MM.1S (cell line): ENCODE results near the gene FOXO1.

Experiments
- DNase-seq: peaks from one replicate; pipeline ENCODE4 v3.0.0-alpha.2; 2015
- H2AFZ ChIP-seq: fragments of 300-600 bp; sonication (generic); 2 replicates; pipeline ENCODE4 v1.6.0; 2016; ENCODE audit warnings: antibody characterized with exemption, low read length
- H3F3A ChIP-seq: fragments of 300-600 bp; sonication (generic); 2 replicates; pipeline ENCODE4 v1.6.1; 2016; ENCODE audit warnings: mild to moderate bottlenecking, antibody characterized with exemption, low read length, moderate library complexity, mixed read lengths; ENCODE audit not compliant: insufficient read depth
- H3K27ac ChIP-seq: fragments of 300-600 bp; sonication (generic); 2 replicates; pipeline ENCODE4 v1.5.1; 2016; ENCODE audit warnings: mild to moderate bottlenecking, low read length
- H3K27me3 ChIP-seq: fragments of 300-600 bp; sonication (generic); replicated peaks from 2 replicates; pipeline ENCODE4 v1.6.0; 2016; ENCODE audit warnings: low read length; ENCODE audit not compliant: insufficient read depth
- H3K36me3 ChIP-seq: fragments of 300-600 bp; sonication (generic); replicated peaks from 2 replicates; pipeline ENCODE4 v1.6.1; 2016; ENCODE audit warnings: mild to moderate bottlenecking, low read length, mixed read lengths; ENCODE audit not compliant: insufficient read depth
- H3K4me1 ChIP-seq: fragments of 300-600 bp; sonication (generic); 2 replicates; pipeline ENCODE4 v1.6.1; 2016; ENCODE audit warnings: low read length, mixed read lengths
- H3K4me2 ChIP-seq: fragments of 300-600 bp; sonication (generic); 2 replicates; pipeline ENCODE4 v1.6.0; 2016; ENCODE audit warnings: low read depth, low read length
- H3K4me3 ChIP-seq: fragments of 300-600 bp; sonication (generic); 2 replicates; pipeline ENCODE4 v1.5.1; 2016; ENCODE audit warnings: low read length, mixed read lengths
- H3K79me2 ChIP-seq: fragments of 300-600 bp; sonication (generic); 2 replicates; pipeline ENCODE4 v1.6.1; 2016; ENCODE audit warnings: mixed run types, low read length, mixed read lengths
- H3K9ac ChIP-seq: fragments of 300-600 bp; sonication (generic); 2 replicates; pipeline ENCODE4 v1.6.1; 2016; ENCODE audit warnings: low read length, mixed read lengths
- H3K9me2 ChIP-seq: fragments of 300-600 bp; sonication (generic); replicated peaks from 2 replicates; pipeline ENCODE4 v1.6.1; 2016; ENCODE audit warnings: mild to moderate bottlenecking, low read length, mixed read lengths; ENCODE audit not compliant: insufficient read depth
- H3K9me3 ChIP-seq: fragments of 300-600 bp; sonication (generic); replicated peaks from 2 replicates; pipeline ENCODE4 v1.6.1; 2016; ENCODE audit warnings: mild to moderate bottlenecking, low read length, mixed read lengths; ENCODE audit not compliant: insufficient read depth
- H4K20me1 ChIP-seq: fragments of 300-600 bp; sonication (generic); 2 replicates; pipeline ENCODE4 v1.6.1; 2016; ENCODE audit warnings: mild to moderate bottlenecking, low read length, moderate library complexity, mixed read lengths; ENCODE audit not compliant: insufficient read depth
- EZH2 ChIP-seq: fragments of 300-600 bp; sonication (generic); optimal IDR thresholded peaks from 2 replicates; pipeline ENCODE3; 2017; ENCODE audit warnings: low read depth, mild to moderate bottlenecking, antibody characterized with exemption, low read length, mixed read lengths
- EZH2phosphoT487 ChIP-seq: fragments of 300-600 bp; sonication (generic); IDR thresholded peaks from 2 replicates; pipeline ENCODE4 v1.6.1; 2018; ENCODE audit warnings: antibody characterized with exemption, low read length
- TF ChIP-seq, protein P1 (sequence below): fragments of 300-600 bp; sonication (generic); IDR thresholded peaks from 2 replicates; pipeline ENCODE4 v1.5.1; 2016; ENCODE audit warnings: antibody characterized with exemption, low read length, mixed read lengths

FOXO1 gene

GRCh38 chr13:40637643-40638042 lies 28.8 kb downstream of the FOXO1 start:
- Histone ChIP-seq H3K36me3 (no peaks in the 10 kb centered on the region), H3K4me3 (no peak overlapping the region), H3F3A (no peaks in the 10 kb centered on the region), H3K27ac (no peak overlapping the region), H3K79me2 (peaks cover 24% of the 10 kb centered on the region), H3K27me3 (no peaks in the 10 kb centered on the region), H3K9me3 (no peaks in the 10 kb centered on the region), H3K9me2 (no peaks in the 10 kb centered on the region), H3K9ac (no peak overlapping the region), H3K4me1 (no peaks in the 10 kb centered on the region), H2AFZ (no peak overlapping the region), H4K20me1 (no peaks in the 10 kb centered on the region), H3K4me2 (no peak overlapping the region)
- DNase-seq: no peak
- no peak for TF ChIP-seq EZH2

- H3K4me1 ChIP-seq: no peaks in the 10 kb centered on the region
- no peaks in the 10 kb centered on the region for H3K9me3 ChIP-seq
- H2AFZ ChIP-seq: no peak overlapping the region
- H3K27ac ChIP-seq: no peak overlapping the region
- no peaks in the 10 kb centered on the region for H3K36me3 ChIP-seq
- H3K4me2 ChIP-seq: no peak overlapping the region
- H3F3A ChIP-seq: no peaks in the 10 kb centered on the region; the same call in 1 of the 2 replicates
- H4K20me1 ChIP-seq: no peaks in the 10 kb centered on the region
- no peak for DNase-seq
- H3K9me2 ChIP-seq: no peaks in the 10 kb centered on the region
- H3K9ac ChIP-seq: no peak overlapping the region
- H3K79me2 ChIP-seq: peaks cover 23% of the 10 kb centered on the region
- no peak for TF ChIP-seq EZH2
- TF ChIP-seq, protein P1, sequence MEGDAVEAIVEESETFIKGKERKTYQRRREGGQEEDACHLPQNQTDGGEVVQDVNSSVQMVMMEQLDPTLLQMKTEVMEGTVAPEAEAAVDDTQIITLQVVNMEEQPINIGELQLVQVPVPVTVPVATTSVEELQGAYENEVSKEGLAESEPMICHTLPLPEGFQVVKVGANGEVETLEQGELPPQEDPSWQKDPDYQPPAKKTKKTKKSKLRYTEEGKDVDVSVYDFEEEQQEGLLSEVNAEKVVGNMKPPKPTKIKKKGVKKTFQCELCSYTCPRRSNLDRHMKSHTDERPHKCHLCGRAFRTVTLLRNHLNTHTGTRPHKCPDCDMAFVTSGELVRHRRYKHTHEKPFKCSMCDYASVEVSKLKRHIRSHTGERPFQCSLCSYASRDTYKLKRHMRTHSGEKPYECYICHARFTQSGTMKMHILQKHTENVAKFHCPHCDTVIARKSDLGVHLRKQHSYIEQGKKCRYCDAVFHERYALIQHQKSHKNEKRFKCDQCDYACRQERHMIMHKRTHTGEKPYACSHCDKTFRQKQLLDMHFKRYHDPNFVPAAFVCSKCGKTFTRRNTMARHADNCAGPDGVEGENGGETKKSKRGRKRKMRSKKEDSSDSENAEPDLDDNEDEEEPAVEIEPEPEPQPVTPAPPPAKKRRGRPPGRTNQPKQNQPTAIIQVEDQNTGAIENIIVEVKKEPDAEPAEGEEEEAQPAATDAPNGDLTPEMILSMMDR: no peak
- no peak for TF ChIP-seq EZH2phosphoT487
- no peaks in the 10 kb centered on the region for H3K27me3 ChIP-seq
- no peak overlapping the region for H3K4me3 ChIP-seq
These were observed 31.0 kb downstream of the FOXO1 start for GRCh38 chr13:40635315-40635995.

DNA sequence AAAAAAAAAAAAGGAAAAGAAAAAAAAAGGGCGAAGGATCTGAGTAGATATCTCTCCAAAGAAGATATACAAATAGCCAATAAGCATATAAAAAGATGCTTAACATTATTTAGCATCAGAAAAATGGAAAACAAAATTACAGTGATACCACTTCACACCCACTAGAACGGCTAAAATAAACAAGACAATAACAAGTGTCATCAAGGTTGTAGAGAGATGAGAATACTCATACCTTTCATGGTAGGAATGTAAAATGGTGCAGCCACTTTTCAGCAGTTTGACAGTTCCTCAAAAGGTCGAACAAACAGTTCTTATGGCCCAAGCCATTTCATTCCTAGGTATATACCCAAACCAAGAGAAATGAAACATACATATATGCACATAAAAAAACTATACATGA lies 33.5 kb downstream of the FOXO1 start:
- H3K4me2 ChIP-seq: no peak overlapping the region
- H3K9ac ChIP-seq: no peak overlapping the region
- no peak overlapping the region for H3K4me3 ChIP-seq
- H3K27ac ChIP-seq: no peak overlapping the region
- H3K9me3 ChIP-seq: no peaks in the 10 kb centered on the region
- no peaks in the 10 kb centered on the region for H3K27me3 ChIP-seq
- no peak overlapping the region for H2AFZ ChIP-seq
- H3K9me2 ChIP-seq: no peaks in the 10 kb centered on the region
- no peak for TF ChIP-seq EZH2
- TF ChIP-seq, protein P1: no peak
- TF ChIP-seq EZH2phosphoT487: no peak
- H3K36me3 ChIP-seq: no peaks in the 10 kb centered on the region
- peaks cover 25% of the 10 kb centered on the region for H3K79me2 ChIP-seq
- H3F3A ChIP-seq: no peaks in the 10 kb centered on the region; the same call in 1 of the 2 replicates
- H3K4me1 ChIP-seq: no peaks in the 10 kb centered on the region
- no peaks in the 10 kb centered on the region for H4K20me1 ChIP-seq
- no peak for DNase-seq

DNA sequence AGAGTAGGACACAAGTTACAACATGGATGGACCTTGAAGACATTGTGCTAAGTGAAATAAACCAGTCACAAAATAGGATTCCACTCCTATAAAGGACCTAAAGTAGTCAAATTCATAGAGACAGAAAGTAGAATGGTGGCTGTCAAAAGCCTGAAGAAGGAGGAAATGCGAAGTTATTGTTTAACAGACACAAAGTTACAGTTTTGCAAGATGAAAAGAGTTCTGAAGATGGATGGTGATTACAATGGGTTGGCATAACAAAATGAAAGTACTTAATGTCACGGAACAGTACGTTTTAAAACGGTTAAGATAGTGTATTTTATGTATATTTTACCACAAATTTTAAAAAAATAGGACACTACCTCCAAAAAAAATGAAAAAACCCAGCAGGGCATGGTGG lies 34.8 kb downstream of the FOXO1 start:
- Histone ChIP-seq H4K20me1 (no peaks in the 10 kb centered on the region), H3K9me2 (no peaks in the 10 kb centered on the region), H3K4me3 (no peak overlapping the region), H3F3A (no peaks in the 10 kb centered on the region; the same call in 1 of the 2 replicates), H3K27ac (no peak overlapping the region), H3K9ac (no peak overlapping the region), H3K4me1 (no peaks in the 10 kb centered on the region), H3K79me2 (peaks cover 22% of the 10 kb centered on the region), H3K27me3 (no peaks in the 10 kb centered on the region), H3K9me3 (no peaks in the 10 kb centered on the region), H3K36me3 (no peaks in the 10 kb centered on the region), H2AFZ (no peak overlapping the region), H3K4me2 (no peak overlapping the region)
- DNase-seq: no peak
- TF ChIP-seq EZH2phosphoT487: no peak
- TF ChIP-seq EZH2: no peak
- TF ChIP-seq, protein P1: no peak
